HEK293 (cell line): Measurements from ENCODE around the gene KSR1.

Source experiments
- CTCF ChIA-PET: fragments of 350-600 bp; formaldehyde crosslinking; extraction: SDS; loops from one replicate; lab custom pipeline; 2021; ENCODE audit warnings: antibody characterized with exemption; lab: Yijun Ruan, JAX
- POLR2A ChIA-PET: fragments of 300-600 bp; formaldehyde crosslinking; extraction: SDS; loops from one replicate; lab custom pipeline; 2020; ENCODE audit warnings: antibody characterized with exemption, inconsistent platforms; lab: Yijun Ruan, JAX
- H3K27ac ChIP-seq: fragments of 200-500 bp; sonication (Bioruptor generic); 2 replicates; pipeline ENCODE4 v1.5.1; 2014; ENCODE audit warnings: low read depth, low read length, control low read depth, inconsistent platforms; ENCODE audit errors: extremely low read depth
- H3K36me3 ChIP-seq, 2 experiments: fragments of 200-500 bp in 1 of 2; sonication (Bioruptor generic) in 1 of 2; 1 replicate in 1 of 2; 2 replicates in 1 of 2; pipeline ENCODE4 v1.5.1; 2014 to 2017; ENCODE audit warnings: inconsistent platforms in 2 of 2, low read length in 2 of 2; ENCODE audit not compliant: control insufficient read depth in 2 of 2, insufficient read depth in 1 of 2
- H3K4me1 ChIP-seq: fragments of 200-500 bp; sonication (Bioruptor generic); 2 replicates; pipeline ENCODE4 v1.5.1; 2014; ENCODE audit warnings: mild to moderate bottlenecking, low read length, inconsistent platforms; ENCODE audit not compliant: control insufficient read depth, insufficient read depth
- H3K4me3 ChIP-seq: 2 replicates; pipeline ENCODE4 v1.5.1; 2011; ENCODE audit warnings: low read depth, mild to moderate bottlenecking, control low read depth, low read length, moderate library complexity
- H3K9me3 ChIP-seq: fragments of 200-500 bp; sonication (Bioruptor generic); 2 replicates; pipeline ENCODE4 v1.5.1; 2014; ENCODE audit warnings: low read depth, low read length, inconsistent platforms; ENCODE audit not compliant: control insufficient read depth, insufficient read depth
- BCL6B ChIP-seq: fragments of 450-650 bp; formaldehyde crosslinking; IDR thresholded peaks from 2 replicates; pipeline ENCODE4 v1.5.1; 2017; ENCODE audit warnings: missing biosample characterization, missing genetic modification characterization
- FEZF1 ChIP-seq: fragments of 450-650 bp; formaldehyde crosslinking; IDR thresholded peaks from 2 replicates; pipeline ENCODE4 v1.5.1; 2016; ENCODE audit warnings: missing biosample characterization, missing genetic modification characterization
- GLIS1 ChIP-seq: fragments of 450-650 bp; formaldehyde crosslinking; IDR thresholded peaks from 2 replicates; pipeline ENCODE4 v1.5.1; 2016; ENCODE audit warnings: missing biosample characterization, missing genetic modification characterization
- GLIS2 ChIP-seq: fragments of 450-650 bp; formaldehyde crosslinking; IDR thresholded peaks from 2 replicates; pipeline ENCODE4 v1.5.1; 2016; ENCODE audit warnings: missing biosample characterization, missing genetic modification characterization
- KLF17 ChIP-seq: fragments of 450-650 bp; formaldehyde crosslinking; IDR thresholded peaks from 2 replicates; pipeline ENCODE4 v1.5.1; 2016; ENCODE audit warnings: missing biosample characterization, missing genetic modification characterization
- PRDM2 ChIP-seq: fragments of 450-650 bp; formaldehyde crosslinking; IDR thresholded peaks from 2 replicates; pipeline ENCODE4 v1.5.1; 2016; ENCODE audit warnings: missing biosample characterization, missing genetic modification characterization, borderline replicate concordance
- SCRT2 ChIP-seq: fragments of 450-650 bp; formaldehyde crosslinking; IDR thresholded peaks from 2 replicates; pipeline ENCODE4 v1.5.1; 2016; ENCODE audit warnings: missing biosample characterization, missing genetic modification characterization
- SP7 ChIP-seq: fragments of 450-650 bp; formaldehyde crosslinking; IDR thresholded peaks from 2 replicates; pipeline ENCODE4 v1.5.1; 2016; ENCODE audit warnings: missing biosample characterization, missing genetic modification characterization
- ZIC2 ChIP-seq: fragments of 450-650 bp; formaldehyde crosslinking; IDR thresholded peaks from 2 replicates; pipeline ENCODE4 v1.5.1; 2016; ENCODE audit warnings: missing biosample characterization, missing genetic modification characterization
- ZNF26 ChIP-seq: fragments of 450-650 bp; formaldehyde crosslinking; IDR thresholded peaks from 2 replicates; pipeline ENCODE4 v1.5.1; 2016; ENCODE audit warnings: missing biosample characterization, missing genetic modification characterization
- ZNF404 ChIP-seq: fragments of 450-650 bp; formaldehyde crosslinking; IDR thresholded peaks from 2 replicates; pipeline ENCODE4 v1.5.1; 2017; ENCODE audit warnings: missing biosample characterization, missing genetic modification characterization
- ZNF585B ChIP-seq: fragments of 450-650 bp; formaldehyde crosslinking; IDR thresholded peaks from 2 replicates; pipeline ENCODE4 v1.5.1; 2016; ENCODE audit warnings: missing biosample characterization, missing genetic modification characterization
- ZNF600 ChIP-seq: fragments of 450-650 bp; formaldehyde crosslinking; IDR thresholded peaks from 2 replicates; pipeline ENCODE4 v1.5.1; 2016; ENCODE audit warnings: missing biosample characterization, missing genetic modification characterization

The KSR1 gene

GRCh38 chr17:27459433-27459832, 3.2 kb downstream of the KSR1 start:
- Histone ChIP-seq H3K9me3 (no peaks in the 10 kb centered on the region), H3K36me3 (no peaks in the 10 kb centered on the region), H3K27ac (no peak overlapping the region), H3K4me1 (peaks cover 15% of the 10 kb centered on the region), H3K4me3 (no peak overlapping the region)
- TF ChIP-seq PRDM2 (tag by site-specific recombination) (no peak), GLIS1 (tag by site-specific recombination) (peak; percentile 37; the same call in 1 of the 2 replicates)
- ChIA-PET POLR2A (interaction anchor here (0.6 to 1.2 kb wide), 2 partner anchors 12 to 17 kb away, joined by 3 to 5 read pairs; no protein-coding TSS in a partner anchor), CTCF (interaction anchor here (1.1 to 5.9 kb wide), 5 partner anchors 93 to 222 kb away, joined by 3 to 40 read pairs (median 4); no protein-coding TSS in a partner anchor)

- H3K4me3 ChIP-seq: no peak overlapping the region
- TF ChIP-seq ZNF600 (tag by site-specific recombination) (0 out of 2 replicates have a peak, but pooled peaks have one; percentile 34), BCL6B (tag by site-specific recombination) (no peak), ZNF404 (no peak), SCRT2 (tag by site-specific recombination) (peak; percentile 62; the same call in 1 of the 2 replicates), FEZF1 (tag by site-specific recombination) (peak; percentile 63), GLIS2 (tag by site-specific recombination) (peak; percentile 52), KLF17 (tag by site-specific recombination) (peak; percentile 61; the same call in 1 of the 2 replicates), ZNF26 (tag by site-specific recombination) (no peak), ZIC2 (tag by site-specific recombination) (peak; percentile 81), GLIS1 (tag by site-specific recombination) (peak; percentile 95), SP7 (tag by site-specific recombination) (0 out of 2 replicates have a peak, but pooled peaks have one; percentile 16), ZNF585B (no peak)
- CTCF ChIA-PET: interaction anchor here (0.6 to 5.9 kb wide), 5 partner anchors 9 to 142 kb away, joined by 3 to 40 read pairs (median 4); no protein-coding TSS in a partner anchor
Observed at GRCh38 chr17:27460196-27460725, 4.0 kb downstream of the KSR1 start.

More at GRCh38 chr17:27460196-27460725, 4.0 kb downstream of the KSR1 start:
- no peak overlapping the region for H3K27ac ChIP-seq
- no peaks in the 10 kb centered on the region for H3K9me3 ChIP-seq
- H3K4me1 ChIP-seq: peaks cover 15% of the 10 kb centered on the region
- no peaks in the 10 kb centered on the region for H3K36me3 ChIP-seq
- POLR2A ChIA-PET: interaction anchor here (1.2 kb wide), 1 partner anchor 12 kb away, joined by 5 read pairs; no protein-coding TSS in a partner anchor
